Common myeloid progenitor, CD34-positive (primary cell): ENCODE measurements around the gene RAB44.

Experiments
- CTCF ChIA-PET: fragments of 350-600 bp; sonication (Branson Sonifier 250); formaldehyde crosslinking; loops from one replicate; lab custom pipeline; 2021; ENCODE audit warnings: antibody characterized with exemption; lab: Charles Lee
- POLR2A ChIA-PET: fragments of 350-600 bp; sonication (Branson Sonifier 250); formaldehyde crosslinking; loops from one replicate; lab custom pipeline; 2021; ENCODE audit warnings: antibody characterized with exemption; lab: Charles Lee
- DNase-seq, 3 donors: peaks; one replicate each; pipeline versions ENCODE4 v3.0.0 to v3.0.0-alpha.2; 2013
- H3K27ac ChIP-seq, 2 experiments: 1 replicate in 1 of 2; 2 replicates in 1 of 2; pipeline ENCODE4 v1.7.0; 2013; ENCODE audit warnings: inconsistent platforms in 2 of 2, low read length in 2 of 2, mild to moderate bottlenecking in 2 of 2, low read depth in 1 of 2, moderate library complexity in 1 of 2; ENCODE audit not compliant: severe bottlenecking in 2 of 2, insufficient read depth in 1 of 2, poor library complexity in 1 of 2
- H3K27me3 ChIP-seq, 5 experiments: replicated peaks in 2 of 5; 1 replicate in 3 of 5; 2 replicates in 2 of 5; pipeline versions ENCODE4 v1.6.1 to v1.7.0; 2013; ENCODE audit warnings: low read length in 4 of 5, mild to moderate bottlenecking in 2 of 5, moderate library complexity in 2 of 5, inconsistent platforms in 1 of 5; ENCODE audit not compliant: insufficient read depth in 5 of 5, control insufficient read depth in 4 of 5
- H3K36me3 ChIP-seq, 4 experiments: 1 replicate in 2 of 4; 2 replicates in 2 of 4; pipeline versions ENCODE4 v1.6.1 to v1.7.0; 2013; ENCODE audit warnings: low read length in 3 of 4, control low read depth in 1 of 4, mild to moderate bottlenecking in 1 of 4; ENCODE audit not compliant: control insufficient read depth in 4 of 4, insufficient read depth in 4 of 4
- H3K4me1 ChIP-seq, 4 experiments: 1 replicate in 3 of 4; 2 replicates in 1 of 4; pipeline versions ENCODE4 v1.6.1 to v1.7.1; 2013; ENCODE audit warnings: low read length in 3 of 4, mild to moderate bottlenecking in 3 of 4, control low read depth in 1 of 4, inconsistent platforms in 1 of 4, moderate library complexity in 1 of 4; ENCODE audit not compliant: control insufficient read depth in 4 of 4, insufficient read depth in 4 of 4; ENCODE audit errors: control extremely low read depth in 1 of 4
- H3K4me3 ChIP-seq, 7 experiments: 1 replicate in 4 of 7; 2 replicates in 3 of 7; pipeline versions ENCODE4 v1.5.1 to v1.7.0; 2013; ENCODE audit warnings: mild to moderate bottlenecking in 7 of 7, low read length in 6 of 7, moderate library complexity in 6 of 7, inconsistent platforms in 2 of 7, low read depth in 2 of 7, control low read depth in 1 of 7; ENCODE audit not compliant: insufficient read depth in 4 of 7, control insufficient read depth in 1 of 7; ENCODE audit errors: extremely low read depth in 1 of 7
- H3K9me3 ChIP-seq, 5 experiments: 1 replicate in 4 of 5; 2 replicates in 1 of 5; pipeline versions ENCODE4 v1.6.1 to v1.7.1; 2013; ENCODE audit warnings: low read length in 4 of 5, mild to moderate bottlenecking in 2 of 5, inconsistent platforms in 1 of 5, low read depth in 1 of 5, moderate library complexity in 1 of 5; ENCODE audit not compliant: control insufficient read depth in 4 of 5, insufficient read depth in 2 of 5; ENCODE audit errors: control extremely low read depth in 1 of 5
- WGBS: methylation state at CpG from one replicate; pipeline ENCODE4 v1.1.5; 2013; ENCODE audit not compliant: insufficient coverage; 5-methylcytosine and 5-hydroxymethylcytosine counted together

RAB44 gene

GRCh38 chr6:36753671-36754405 lies 56.2 kb downstream of the RAB44 start:
- H3K27me3 ChIP-seq, result no peaks in the 10 kb centered on the region
- no peak overlapping the region for H3K27ac ChIP-seq
- WGBS, result 96% methylated on average over 6 of the region's 7 CpGs
- no peaks in the 10 kb centered on the region for H3K36me3 ChIP-seq
- H3K4me1 ChIP-seq, result peaks cover 0 to 24% (median under 1%) of the 10 kb centered on the region in 4 experiments
- CTCF ChIA-PET, result interaction anchor here (1.0 to 3.8 kb wide), 4 partner anchors 11 to 138 kb away, joined by 3 to 10 read pairs (median 4); no protein-coding TSS in a partner anchor
- POLR2A ChIA-PET, result no interaction called here
- DNase-seq, result no peak
- H3K9me3 ChIP-seq, result peaks cover 0 to 7% (median 3%) of the 10 kb centered on the region in 5 experiments
- no peak overlapping the region for H3K4me3 ChIP-seq

- no peak overlapping the region for H3K4me3 ChIP-seq
- peaks cover 0 to 7% (median 0%) of the 10 kb centered on the region in 5 experiments for H3K9me3 ChIP-seq
- no peak overlapping the region for H3K27ac ChIP-seq
- peaks cover 0 to 24% (median under 1%) of the 10 kb centered on the region in 4 experiments for H3K4me1 ChIP-seq
- DNase-seq, result no peak
- CTCF ChIA-PET, result interaction anchor here (0.7 to 3.8 kb wide), 6 partner anchors 10 to 139 kb away, joined by 3 to 10 read pairs (median 4); no protein-coding TSS in a partner anchor
- no peaks in the 10 kb centered on the region for H3K27me3 ChIP-seq
- POLR2A ChIA-PET, result no interaction called here
- WGBS, result 96% methylated on average over 4 of the region's 9 CpGs
- no peaks in the 10 kb centered on the region for H3K36me3 ChIP-seq
Observed at GRCh38 chr6:36754582-36755434, 57.2 kb downstream of the RAB44 start.

- ChIA-PET POLR2A (no interaction called here), CTCF (interaction anchor here (0.7 to 3.8 kb wide), 4 partner anchors 10 to 140 kb away, joined by 3 to 10 read pairs (median 4); no protein-coding TSS in a partner anchor)
- WGBS, result 71% methylated on average over 17 of the region's 19 CpGs
- no peak overlapping the region for H3K4me3 ChIP-seq
- no peak overlapping the region for H3K27ac ChIP-seq
- H3K27me3 ChIP-seq, result no peaks in the 10 kb centered on the region
- peak; percentile 35 to 76 (median 76) for DNase-seq
- peaks cover 0 to 2% (median 0%) of the 10 kb centered on the region in 5 experiments for H3K9me3 ChIP-seq
- H3K4me1 ChIP-seq, result peaks cover 0 to 24% (median under 1%) of the 10 kb centered on the region in 4 experiments
- no peaks in the 10 kb centered on the region for H3K36me3 ChIP-seq
Observed at GRCh38 chr6:36755435-36756348, 58.1 kb downstream of the RAB44 start.

GRCh38 chr6:36756786-36757185 lies 59.2 kb downstream of the RAB44 start:
- Histone ChIP-seq H3K9me3 (no peaks in the 10 kb centered on the region), H3K36me3 (no peaks in the 10 kb centered on the region), H3K4me3 (no peak overlapping the region), H3K27ac (no peak overlapping the region), H3K4me1 (peaks cover 0 to 24% (median under 1%) of the 10 kb centered on the region in 4 experiments), H3K27me3 (no peaks in the 10 kb centered on the region)
- 87% methylated on average over 6 of the region's 8 CpGs for WGBS
- ChIA-PET CTCF (interaction anchor here (1.6 to 5.4 kb wide), 3 partner anchors 12 to 141 kb away, joined by 4 to 71 read pairs (median 10); no protein-coding TSS in a partner anchor), POLR2A (no interaction called here)
- DNase-seq, result no peak

GRCh38 chr6:36757206-36757605 lies 59.6 kb downstream of the RAB44 start:
- ChIA-PET CTCF (interaction anchor here (1.0 to 5.4 kb wide), 6 partner anchors 12 to 140 kb away, joined by 3 to 71 read pairs (median 18); no protein-coding TSS in a partner anchor), POLR2A (no interaction called here)
- H3K9me3 ChIP-seq, result no peaks in the 10 kb centered on the region
- peaks cover 0 to 24% (median under 1%) of the 10 kb centered on the region in 4 experiments for H3K4me1 ChIP-seq
- no peak overlapping the region for H3K27ac ChIP-seq
- no CpG with 5 or more reads among the region's 4 CpGs for WGBS
- H3K27me3 ChIP-seq, result no peaks in the 10 kb centered on the region
- no peaks in the 10 kb centered on the region for H3K36me3 ChIP-seq
- no peak overlapping the region for H3K4me3 ChIP-seq
- no peak for DNase-seq

- H3K36me3 ChIP-seq, result no peaks in the 10 kb centered on the region
- H3K4me3 ChIP-seq, result no peak overlapping the region
- DNase-seq, result no peak
- CTCF ChIA-PET, result interaction anchor here (0.6 to 5.4 kb wide), 19 partner anchors 11 to 247 kb away, joined by 3 to 71 read pairs (median 6); partner anchors contain the start of genes CDKN1A, FGD2 and PPIL1
- H3K4me1 ChIP-seq, result peaks cover 0 to 24% (median under 1%) of the 10 kb centered on the region in 4 experiments
- no peaks in the 10 kb centered on the region for H3K9me3 ChIP-seq
- POLR2A ChIA-PET, result no interaction called here
- H3K27me3 ChIP-seq, result no peaks in the 10 kb centered on the region
- no peak overlapping the region for H3K27ac ChIP-seq
- WGBS, result 100% methylated on average over 4 of the region's 6 CpGs
Observed at GRCh38 chr6:36757943-36758508, 60.4 kb downstream of the RAB44 start.
